HG03378 (cell line): ENCODE results near the gene TRAPPC10.

Experiments
- ATAC-seq: cut with Tn5 transposase; IDR thresholded peaks from one replicate; pipeline ENCODE4 v1.9.1; 2021; ENCODE audit warnings: mild to moderate bottlenecking, moderate library complexity; ENCODE audit not compliant: unreplicated experiment

The TRAPPC10 gene

DNA sequence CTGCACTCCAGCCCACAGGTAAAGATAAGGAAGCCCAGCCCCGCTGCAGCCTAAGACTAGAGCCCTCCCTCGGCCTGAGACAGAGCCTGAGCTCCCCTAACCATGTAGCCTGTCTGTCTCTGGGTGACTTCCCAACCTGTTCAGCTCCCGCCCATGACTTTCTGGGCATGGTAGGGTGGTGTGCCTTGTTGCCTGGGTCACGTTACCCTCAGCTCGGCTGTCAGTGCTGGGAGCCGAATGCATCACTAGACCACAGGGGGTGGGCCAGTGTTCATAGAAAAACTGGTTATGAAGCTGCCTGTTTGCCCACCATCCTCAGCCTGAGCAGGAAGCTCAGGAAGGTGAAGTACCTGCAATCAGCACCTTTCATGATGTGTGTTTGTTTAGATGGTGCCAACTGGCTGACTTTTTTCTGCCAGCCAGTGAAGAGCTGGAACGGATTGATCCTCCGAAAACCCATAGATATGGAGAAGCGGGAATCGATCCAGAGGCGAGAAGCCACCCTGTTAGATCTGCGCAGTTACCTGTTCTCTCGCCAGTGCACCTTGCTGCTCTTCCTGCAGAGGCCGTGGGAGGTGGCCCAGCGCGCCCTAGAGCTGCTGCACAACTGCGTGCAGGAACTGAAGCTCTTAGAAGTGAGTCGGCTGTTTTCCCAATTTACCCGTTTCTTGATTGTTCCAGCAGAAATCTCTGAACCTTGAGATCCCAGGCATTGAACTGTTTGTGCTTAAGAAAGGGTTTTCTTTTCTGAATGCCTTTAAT is 51.2 kb downstream of the TRAPPC10 start:
- no peak for ATAC-seq

- no peak for ATAC-seq
Measured at GRCh38 chr21:44064852-44065403, 52.8 kb downstream of the TRAPPC10 start.

DNA sequence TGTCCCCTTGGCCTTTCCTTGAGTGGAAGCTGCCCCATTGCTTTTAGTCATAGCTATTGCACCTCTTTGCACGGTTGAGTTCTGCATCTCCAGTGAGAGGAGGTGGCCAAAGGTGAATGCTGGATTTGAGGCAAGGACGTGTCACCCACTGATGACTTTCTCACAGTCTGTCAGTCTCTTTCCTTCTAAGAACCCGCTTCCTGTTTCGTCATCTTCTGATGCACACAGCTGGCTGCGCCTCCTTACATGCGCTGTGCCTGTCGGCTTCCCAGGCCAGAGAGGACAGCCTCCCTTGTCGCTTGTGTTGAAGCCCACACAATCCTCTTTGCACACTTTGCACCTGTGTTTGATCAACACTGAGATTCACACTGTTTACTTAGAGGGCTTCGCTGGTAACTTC is 53.3 kb downstream of the TRAPPC10 start:
- ATAC-seq: no peak

DNA sequence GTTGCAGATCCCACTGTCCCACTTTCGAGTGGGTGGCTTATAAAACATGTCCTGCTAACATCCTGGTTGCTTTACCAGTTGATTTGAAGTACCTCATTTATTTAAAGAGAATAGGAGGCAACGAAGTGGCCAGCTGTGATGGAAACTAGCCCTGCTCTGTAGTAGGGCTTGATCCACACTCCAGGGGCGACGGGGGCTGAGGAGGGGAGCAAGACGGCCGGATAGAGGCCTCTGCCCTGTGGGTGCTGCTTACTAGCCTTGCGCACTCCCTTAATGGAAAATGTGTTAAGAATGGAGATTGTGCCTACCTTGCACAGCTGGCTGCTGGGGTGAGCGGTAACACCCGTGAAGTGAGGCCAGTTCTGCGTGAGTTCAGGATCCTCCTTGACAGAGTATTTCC is 54.0 kb downstream of the TRAPPC10 start:
- ATAC-seq: no peak

- no peak for ATAC-seq
Measured at GRCh38 chr21:44067011-44067839, 55.1 kb downstream of the TRAPPC10 start.

GRCh38 chr21:44070391-44070790 is 58.3 kb downstream of the TRAPPC10 start:
- ATAC-seq: no peak

DNA sequence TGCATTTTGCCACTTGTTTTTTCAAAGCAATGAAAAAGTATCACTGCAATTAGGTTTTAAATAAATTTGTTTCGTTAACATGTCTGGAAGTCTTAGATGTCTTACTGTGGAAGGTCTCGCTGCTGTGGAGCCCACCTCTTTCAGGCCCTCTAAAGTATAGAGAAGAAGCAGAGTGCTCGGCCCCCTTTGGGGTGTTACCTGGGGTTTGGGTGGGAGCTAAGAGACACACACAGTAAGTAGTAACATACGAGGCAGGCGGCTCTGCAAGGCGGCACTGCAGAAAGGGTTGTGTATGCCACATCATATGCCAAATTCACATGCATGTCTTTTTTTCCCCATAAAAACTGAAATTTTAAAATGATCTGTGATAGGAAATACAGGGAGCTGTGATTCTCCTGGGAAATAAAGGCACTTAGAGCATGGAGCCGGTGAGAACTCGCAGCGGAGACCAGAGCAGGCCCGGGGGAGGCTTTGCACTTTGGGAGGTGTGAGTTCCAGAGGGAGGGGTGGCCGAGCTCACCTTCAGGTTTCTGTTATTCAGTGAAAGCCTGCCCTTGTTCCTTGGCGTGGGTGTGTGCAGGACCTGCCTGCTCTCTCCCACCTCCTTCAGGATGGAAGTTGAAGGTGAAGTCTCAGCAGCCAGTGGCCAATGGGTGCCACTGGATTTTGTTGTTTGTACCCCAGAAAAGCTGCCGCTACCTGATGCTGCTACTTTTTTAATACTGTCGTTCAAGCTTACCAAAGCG is 59.4 kb downstream of the TRAPPC10 start:
- ATAC-seq: no peak

GRCh38 chr21:44072111-44072510 is 60.0 kb downstream of the TRAPPC10 start:
- ATAC-seq: no peak

- ATAC-seq: no peak
Measured at GRCh38 chr21:44074315-44074958, 62.3 kb downstream of the TRAPPC10 start.

- ATAC-seq: no peak
Measured at GRCh38 chr21:44076316-44076715, 64.2 kb downstream of the TRAPPC10 start.

DNA sequence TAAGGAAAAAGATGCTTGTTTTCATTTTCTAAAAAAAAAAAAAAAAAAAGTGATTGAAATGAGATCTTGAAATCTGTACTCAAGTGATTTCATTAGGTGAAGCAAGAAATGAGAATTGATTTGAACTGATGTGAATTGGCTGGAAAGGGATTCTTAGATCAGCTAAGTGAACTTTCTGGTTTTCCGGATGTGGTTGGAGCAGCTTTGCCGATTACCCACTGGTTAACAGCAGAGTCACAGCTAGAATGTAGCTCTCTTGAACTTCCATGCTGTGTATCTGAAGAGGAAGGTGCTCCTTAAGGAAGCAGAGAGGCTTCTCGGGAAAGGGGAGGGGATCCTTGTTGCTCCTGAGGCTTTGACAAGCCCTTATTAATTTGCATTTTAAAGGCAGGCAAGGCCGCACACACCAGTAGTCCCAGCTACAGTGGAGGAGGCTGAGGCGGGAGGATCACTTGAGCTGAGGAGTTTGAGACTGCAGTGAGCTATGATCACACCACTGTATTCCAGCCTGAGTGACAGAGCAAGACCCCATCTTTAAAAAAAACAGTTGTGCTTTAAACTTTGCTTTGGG is 66.4 kb downstream of the TRAPPC10 start:
- ATAC-seq: no peak

GRCh38 chr21:44079446-44079845 is 67.3 kb downstream of the TRAPPC10 start:
- ATAC-seq: no peak

GRCh38 chr21:44079846-44080245 is 67.7 kb downstream of the TRAPPC10 start:
- ATAC-seq: no peak

- ATAC-seq: no peak
Measured at GRCh38 chr21:44082648-44083440, 70.7 kb downstream of the TRAPPC10 start.

GRCh38 chr21:44083631-44084291 is 71.7 kb downstream of the TRAPPC10 start:
- no peak for ATAC-seq

- no peak for ATAC-seq
Measured at GRCh38 chr21:44084496-44085241, 72.6 kb downstream of the TRAPPC10 start.

DNA sequence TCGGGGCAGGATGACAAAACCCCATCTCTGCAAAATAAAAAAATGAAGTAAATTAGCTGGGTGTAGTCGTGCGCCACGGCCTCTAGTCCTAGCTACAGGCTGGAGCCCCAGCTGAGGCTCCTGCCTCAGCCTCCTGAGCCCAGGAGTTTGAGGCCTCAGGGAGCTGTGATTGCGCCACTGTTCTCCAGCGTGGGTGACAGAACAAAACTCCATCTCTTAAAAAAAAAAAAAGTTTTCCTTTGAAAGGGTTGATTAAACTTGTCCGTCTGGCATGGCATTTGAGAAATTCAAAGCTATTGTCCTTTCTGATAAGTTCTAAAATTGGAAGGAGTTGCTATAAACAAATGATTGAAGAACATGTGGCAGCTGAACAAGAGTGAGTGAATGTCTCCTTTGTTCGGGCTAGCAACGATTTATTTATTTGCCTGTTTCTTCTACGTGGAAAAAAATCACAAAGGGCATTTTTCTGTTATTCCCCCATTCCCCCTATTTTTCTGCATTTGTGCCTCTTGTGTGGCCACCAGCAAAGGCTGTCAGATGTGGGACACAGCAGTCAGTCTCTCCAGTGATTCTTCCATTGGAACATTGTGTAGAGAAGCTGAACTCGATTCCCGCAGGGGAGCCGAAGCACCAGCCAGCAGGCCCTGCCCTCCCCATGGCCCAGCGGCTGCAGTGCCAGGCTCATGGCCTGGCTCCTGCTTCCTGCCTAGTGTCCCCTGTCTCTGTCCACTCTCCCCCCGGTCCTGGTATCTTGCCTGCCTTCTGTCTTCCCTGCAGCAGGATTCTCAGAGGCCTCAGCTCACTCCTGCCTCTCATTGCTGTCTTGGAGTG is 73.6 kb downstream of the TRAPPC10 start:
- ATAC-seq: no peak
